ENCODE measurements around the gene TRAM2.
A peak's percentile ranks its signal among the peaks of the same experiment; 100 is the strongest.

The TRAM2 gene

DNA sequence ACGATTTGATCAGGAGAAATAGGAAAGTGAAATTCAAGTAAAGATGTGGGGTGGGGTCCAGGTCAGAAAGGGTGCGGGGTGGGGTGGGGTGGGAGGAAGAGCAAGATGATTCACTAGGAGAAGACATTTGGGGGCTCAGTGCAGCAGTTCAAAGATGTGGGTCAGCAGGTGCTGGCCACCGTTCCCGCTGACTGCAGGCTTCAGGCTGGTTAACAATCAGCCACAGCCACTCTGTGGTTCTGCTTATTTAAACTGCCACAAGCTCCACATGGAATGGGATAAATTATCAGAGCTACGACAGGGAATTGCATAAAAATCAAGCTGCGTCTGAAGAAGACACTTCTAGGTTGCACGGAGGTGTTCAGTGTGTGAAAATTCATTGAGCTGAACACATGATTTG is 49.4 kb downstream of the TRAM2 start:
- Mint-ChIP-seq H3K27me3 (ENCODE audit: low read depth) (no peaks in the 10 kb centered on the region), H3K4me1 (ENCODE audit: low read depth) (peaks cover 8% of the 10 kb centered on the region), H3K9me3 (no peaks in the 10 kb centered on the region), H3K4me3 (no peak overlapping the region), H3K36me3 (ENCODE audit: low read depth) (no peaks in the 10 kb centered on the region), H3K27ac (no peak overlapping the region)

DNA sequence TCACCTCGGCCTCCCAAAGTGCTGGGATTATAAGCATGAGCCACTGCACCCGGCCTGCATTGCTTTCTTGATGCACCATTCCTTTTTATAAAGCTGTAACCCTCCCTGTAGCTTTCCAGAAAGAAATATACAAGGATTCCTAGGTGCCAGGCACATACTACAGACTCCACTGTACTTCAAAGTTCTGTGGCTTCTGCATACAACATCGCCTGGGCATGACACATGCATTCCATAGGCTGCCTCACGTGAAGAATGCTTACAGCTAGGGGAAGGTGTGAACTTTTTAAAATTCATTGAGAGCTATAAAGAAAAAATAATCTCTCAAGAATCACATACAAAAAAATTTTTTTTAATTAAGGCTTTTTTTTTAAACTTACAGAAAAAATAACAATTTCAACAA is 50.2 kb downstream of the TRAM2 start:
- Mint-ChIP-seq H3K27ac (no peak overlapping the region), H3K4me1 (ENCODE audit: low read depth) (peaks cover 8% of the 10 kb centered on the region), H3K9me3 (no peaks in the 10 kb centered on the region), H3K4me3 (no peak overlapping the region), H3K27me3 (ENCODE audit: low read depth) (no peaks in the 10 kb centered on the region), H3K36me3 (ENCODE audit: low read depth) (no peaks in the 10 kb centered on the region)

DNA sequence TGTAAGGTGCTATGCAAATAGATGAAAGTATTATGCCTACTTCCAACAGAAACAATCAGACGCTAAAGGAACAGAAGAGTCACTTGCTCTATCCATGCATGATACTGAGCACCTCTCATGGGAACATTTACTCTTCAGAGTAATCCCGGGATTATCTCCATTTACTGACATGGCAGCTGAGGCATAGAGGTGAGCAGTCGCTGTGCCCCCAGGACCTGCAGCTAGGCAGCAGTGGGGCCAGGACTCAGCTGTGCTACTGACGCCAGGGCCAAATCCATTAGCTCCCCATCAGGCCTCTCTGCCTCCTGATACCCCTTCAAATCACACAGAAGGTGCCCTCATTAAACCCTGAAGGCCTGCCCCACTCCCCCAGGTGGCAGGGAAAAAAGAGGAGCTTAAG is 51.9 kb downstream of the TRAM2 start:
- Mint-ChIP-seq H3K4me3 (no peak overlapping the region), H3K4me1 (ENCODE audit: low read depth) (peaks cover 8% of the 10 kb centered on the region)

GRCh38 chr6:52523378-52524142 is 53.3 kb downstream of the TRAM2 start:
- no peaks in the 10 kb centered on the region for H3K27me3 Mint-ChIP-seq (ENCODE audit: low read depth)
- H3K4me1 Mint-ChIP-seq (ENCODE audit: low read depth), result peaks cover 7% of the 10 kb centered on the region
- no peak overlapping the region for H3K27ac Mint-ChIP-seq
- H3K9me3 Mint-ChIP-seq, result no peaks in the 10 kb centered on the region
- H3K4me3 Mint-ChIP-seq, result no peak overlapping the region
- no peaks in the 10 kb centered on the region for H3K36me3 Mint-ChIP-seq (ENCODE audit: low read depth)

More for the DNA sequence above, 51.9 kb downstream of the TRAM2 start:
- no peaks in the 10 kb centered on the region for H3K9me3 Mint-ChIP-seq
- H3K27me3 Mint-ChIP-seq (ENCODE audit: low read depth), result no peaks in the 10 kb centered on the region
- H3K36me3 Mint-ChIP-seq (ENCODE audit: low read depth), result no peaks in the 10 kb centered on the region
- no peak overlapping the region for H3K27ac Mint-ChIP-seq

GRCh38 chr6:52522655-52523054 is 54.2 kb downstream of the TRAM2 start:
- no peaks in the 10 kb centered on the region for H3K9me3 Mint-ChIP-seq
- H3K27me3 Mint-ChIP-seq (ENCODE audit: low read depth), result no peaks in the 10 kb centered on the region
- peaks cover 15% of the 10 kb centered on the region for H3K4me1 Mint-ChIP-seq (ENCODE audit: low read depth)
- H3K4me3 Mint-ChIP-seq, result no peak overlapping the region
- H3K27ac Mint-ChIP-seq, result no peak overlapping the region
- H3K36me3 Mint-ChIP-seq (ENCODE audit: low read depth), result peaks cover 5% of the 10 kb centered on the region

DNA sequence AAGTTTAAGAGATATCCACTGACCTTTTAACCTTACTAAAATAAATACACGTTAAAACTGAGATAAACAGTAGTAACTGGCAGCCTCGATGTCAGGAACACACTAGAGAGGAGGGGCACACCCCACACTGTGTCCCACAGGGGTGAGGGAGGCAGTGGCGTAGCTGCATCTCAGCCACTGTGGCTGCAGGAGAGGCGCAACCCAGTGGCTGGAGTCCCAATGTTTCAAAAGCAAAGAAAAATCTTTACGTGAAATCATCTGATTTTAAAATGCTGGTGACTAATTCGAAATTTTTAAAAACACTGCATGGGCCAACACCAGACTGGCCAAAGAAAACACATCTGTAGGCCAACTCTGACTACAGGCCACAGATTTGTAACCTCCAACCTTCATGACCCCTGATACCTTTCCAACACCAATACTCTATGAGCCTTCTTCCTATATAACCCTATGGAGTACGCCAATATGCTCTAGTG is 54.7 kb downstream of the TRAM2 start:
- Mint-ChIP-seq H3K9me3 (no peaks in the 10 kb centered on the region), H3K27ac (no peak overlapping the region), H3K27me3 (ENCODE audit: low read depth) (no peaks in the 10 kb centered on the region), H3K36me3 (ENCODE audit: low read depth) (peaks cover 5% of the 10 kb centered on the region), H3K4me3 (no peak overlapping the region), H3K4me1 (ENCODE audit: low read depth) (peaks cover 17% of the 10 kb centered on the region)

- Mint-ChIP-seq H3K4me1 (ENCODE audit: low read depth) (peaks cover 29% of the 10 kb centered on the region), H3K9me3 (no peaks in the 10 kb centered on the region), H3K27me3 (ENCODE audit: low read depth) (no peaks in the 10 kb centered on the region), H3K27ac (no peak overlapping the region), H3K4me3 (no peak overlapping the region), H3K36me3 (ENCODE audit: low read depth) (peaks cover 12% of the 10 kb centered on the region)
These were observed 57.2 kb downstream of the TRAM2 start for GRCh38 chr6:52519618-52520017.

- Mint-ChIP-seq H3K36me3 (ENCODE audit: low read depth) (peaks cover 18% of the 10 kb centered on the region), H3K4me3 (no peak overlapping the region), H3K27ac (no peak overlapping the region), H3K9me3 (no peaks in the 10 kb centered on the region), H3K27me3 (ENCODE audit: low read depth) (no peaks in the 10 kb centered on the region), H3K4me1 (ENCODE audit: low read depth) (peaks cover 31% of the 10 kb centered on the region)
These were observed 58.4 kb downstream of the TRAM2 start for GRCh38 chr6:52518279-52518945.

DNA sequence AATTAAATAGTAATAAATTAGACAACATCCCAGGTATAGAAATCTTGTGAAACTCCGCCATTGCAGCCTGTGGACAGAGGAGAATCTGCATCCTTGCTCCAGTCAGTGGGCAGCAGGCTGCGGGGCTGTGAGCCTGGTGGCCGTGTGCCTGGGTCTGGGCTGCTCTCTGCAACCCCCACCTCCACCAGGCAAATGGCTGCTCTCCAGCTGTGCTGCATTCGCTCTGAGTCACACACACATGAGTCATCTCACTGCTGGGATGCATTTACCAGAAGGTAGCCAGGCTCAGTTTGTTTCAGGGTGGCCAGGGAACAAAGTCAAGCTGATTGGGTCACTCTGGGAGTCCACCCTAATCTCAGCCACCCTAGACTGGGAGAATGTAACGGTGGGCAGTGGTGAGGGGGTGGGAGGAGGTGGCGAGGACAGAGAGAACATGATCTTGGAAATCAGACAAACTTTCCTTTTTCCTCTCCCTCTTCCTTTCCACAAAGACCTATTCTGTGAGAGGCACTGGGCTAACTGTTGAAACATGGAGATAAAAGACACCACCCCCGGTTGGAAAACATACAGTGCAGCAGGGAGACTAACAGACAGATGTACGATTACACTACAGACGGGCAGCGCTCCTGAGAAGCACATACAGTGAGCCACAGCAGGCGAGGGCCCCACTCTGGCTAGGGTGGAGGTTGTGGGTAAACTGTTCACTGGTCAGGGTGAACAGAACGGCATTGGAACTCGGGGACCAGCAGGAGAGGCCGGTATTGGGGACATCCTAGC is 59.2 kb downstream of the TRAM2 start:
- Mint-ChIP-seq H3K9me3 (no peaks in the 10 kb centered on the region), H3K36me3 (ENCODE audit: low read depth) (peaks cover 20% of the 10 kb centered on the region), H3K4me1 (ENCODE audit: low read depth) (peaks cover 33% of the 10 kb centered on the region), H3K27ac (peak overlapping the region; percentile 24), H3K4me3 (no peak overlapping the region), H3K27me3 (ENCODE audit: low read depth) (no peaks in the 10 kb centered on the region)

DNA sequence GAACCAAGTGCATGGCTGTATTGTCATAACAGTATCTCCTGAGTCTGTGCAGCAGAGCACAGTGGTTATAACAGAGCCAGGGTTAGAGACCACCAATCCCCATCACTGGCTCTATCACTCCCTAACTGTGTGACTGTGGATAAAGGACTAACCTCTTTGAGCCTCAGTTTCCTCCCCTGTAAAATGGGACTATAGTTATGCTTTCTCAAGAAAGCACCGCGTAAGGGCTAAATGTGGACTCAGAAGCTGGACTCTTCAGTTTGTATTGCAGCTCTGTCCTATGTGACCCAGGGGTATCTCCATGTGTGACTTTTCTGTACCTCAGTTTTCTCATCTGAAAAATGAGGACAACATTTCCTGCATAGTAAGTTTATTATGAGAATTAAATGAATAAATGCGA is 59.9 kb downstream of the TRAM2 start:
- H3K9me3 Mint-ChIP-seq, result no peaks in the 10 kb centered on the region
- no peaks in the 10 kb centered on the region for H3K27me3 Mint-ChIP-seq (ENCODE audit: low read depth)
- H3K4me1 Mint-ChIP-seq (ENCODE audit: low read depth), result peaks cover 35% of the 10 kb centered on the region
- H3K4me3 Mint-ChIP-seq, result no peak overlapping the region
- H3K36me3 Mint-ChIP-seq (ENCODE audit: low read depth), result peaks cover 20% of the 10 kb centered on the region
- no peak overlapping the region for H3K27ac Mint-ChIP-seq

GRCh38 chr6:52516269-52516668 is 60.6 kb downstream of the TRAM2 start:
- Mint-ChIP-seq H3K4me3 (no peak overlapping the region), H3K36me3 (ENCODE audit: low read depth) (peaks cover 20% of the 10 kb centered on the region)

GRCh38 chr6:52515219-52515960 is 61.5 kb downstream of the TRAM2 start:
- no peaks in the 10 kb centered on the region for H3K9me3 Mint-ChIP-seq
- no peaks in the 10 kb centered on the region for H3K27me3 Mint-ChIP-seq (ENCODE audit: low read depth)
- H3K4me3 Mint-ChIP-seq, result no peak overlapping the region
- H3K4me1 Mint-ChIP-seq (ENCODE audit: low read depth), result peaks cover 35% of the 10 kb centered on the region
- H3K36me3 Mint-ChIP-seq (ENCODE audit: low read depth), result peaks cover 20% of the 10 kb centered on the region
- no peak overlapping the region for H3K27ac Mint-ChIP-seq

More at GRCh38 chr6:52516269-52516668, 60.6 kb downstream of the TRAM2 start:
- Mint-ChIP-seq H3K9me3 (no peaks in the 10 kb centered on the region), H3K4me1 (ENCODE audit: low read depth) (peaks cover 35% of the 10 kb centered on the region), H3K27me3 (ENCODE audit: low read depth) (no peaks in the 10 kb centered on the region), H3K27ac (no peak overlapping the region)

DNA sequence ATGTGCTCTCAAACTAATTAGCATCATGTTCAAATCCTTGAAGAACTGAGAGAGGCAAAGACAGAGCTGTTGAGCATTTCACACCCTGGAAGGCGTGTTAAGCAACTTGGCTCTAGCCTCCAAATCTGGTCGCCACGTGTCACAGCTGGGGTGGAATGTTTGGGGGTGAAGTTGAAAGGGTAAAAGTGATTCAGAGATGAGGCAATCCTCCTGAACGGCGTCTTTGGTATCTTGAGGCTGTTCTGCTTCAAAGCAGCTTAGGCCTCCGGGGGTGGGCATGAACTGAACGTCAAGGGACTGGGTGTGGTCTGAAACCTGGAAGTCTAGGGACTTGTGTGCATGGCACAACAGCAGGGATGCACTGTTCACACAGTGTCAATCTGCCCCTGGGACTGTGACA is 62.3 kb downstream of the TRAM2 start:
- Mint-ChIP-seq H3K4me3 (no peak overlapping the region), H3K27ac (no peak overlapping the region), H3K36me3 (ENCODE audit: low read depth) (peaks cover 23% of the 10 kb centered on the region), H3K9me3 (no peaks in the 10 kb centered on the region), H3K27me3 (ENCODE audit: low read depth) (no peaks in the 10 kb centered on the region), H3K4me1 (ENCODE audit: low read depth) (peaks cover 38% of the 10 kb centered on the region)

- Mint-ChIP-seq H3K27me3 (ENCODE audit: low read depth) (no peaks in the 10 kb centered on the region), H3K36me3 (ENCODE audit: low read depth) (peaks cover 23% of the 10 kb centered on the region), H3K9me3 (no peaks in the 10 kb centered on the region), H3K27ac (no peak overlapping the region), H3K4me3 (no peak overlapping the region), H3K4me1 (ENCODE audit: low read depth) (peaks cover 36% of the 10 kb centered on the region)
These were observed 63.0 kb downstream of the TRAM2 start for GRCh38 chr6:52513896-52514295.
